GM12892 (cell line): ENCODE results near the gene SEMA6C.

Experiments used
- POLR2A ChIP-seq: IDR thresholded peaks from 2 replicates; pipeline ENCODE4 v1.6.1; 2011; ENCODE audit warnings: low read depth, low read length, control low read depth
- POLR2AphosphoS5 ChIP-seq: IDR thresholded peaks from 2 replicates; pipeline ENCODE4 v1.6.1; 2011; ENCODE audit warnings: low read depth, low read length, control low read depth

GRCh38 chr1:151145304-151146071 is 943 bp downstream of the SEMA6C start:
- TF ChIP-seq POLR2A (no peak), POLR2AphosphoS5 (no peak)
